Sigmoid colon (tissue), 7 donors: Measurements from ENCODE around the gene CCDC198. TPM values are rescaled to one million over a fixed set of nuclear protein-coding genes. Genes with fewer than 3 reads are reported as not detected.

Source experiments
- DNase-seq: peaks from one replicate; pipeline ENCODE4 v3.0.0-alpha.2; 2019
- H3K27ac ChIP-seq, 4 donors: fragments of 200-600 bp; sonication (generic); one replicate each; pipeline ENCODE4 v1.5.1; 2016 to 2019; ENCODE audit warnings: mild to moderate bottlenecking in 1 of 4
- H3K27me3 ChIP-seq, 3 donors: fragments of 200-600 bp; sonication (generic); one replicate each; pipeline ENCODE4 v1.5.1; 2019; ENCODE audit warnings: mild to moderate bottlenecking in 1 of 3
- H3K36me3 ChIP-seq, 4 donors: fragments of 200-600 bp; sonication (generic); one replicate each; pipeline ENCODE4 v1.5.1; 2016 to 2019
- H3K4me1 ChIP-seq, 4 donors: fragments of 200-600 bp; sonication (generic); one replicate each; pipeline ENCODE4 v1.5.1; 2017 to 2019
- H3K4me3 ChIP-seq, 4 donors: fragments of 200-600 bp; sonication (generic); one replicate each; pipeline ENCODE4 v1.5.1; 2017 to 2019; ENCODE audit warnings: mild to moderate bottlenecking in 2 of 4, moderate library complexity in 1 of 4
- H3K9me3 ChIP-seq, 4 donors: fragments of 200-600 bp in 3 of 4; sonication (generic) in 3 of 4; one replicate each; pipeline versions ENCODE4 v1.5.1 to v1.6.1; 2013 to 2019
- EP300 ChIP-seq, 4 donors: sonication (generic); formaldehyde crosslinking; IDR thresholded peaks; one replicate each; pipeline ENCODE4 v1.6.1; 2017; ENCODE audit warnings: antibody characterized with exemption in 4 of 4
- POLR2A ChIP-seq, 2 donors: fragments of 450-650 bp; IDR thresholded peaks; one replicate each; pipeline ENCODE4 v1.6.1; 2016; ENCODE audit warnings: antibody characterized with exemption in 2 of 2, mild to moderate bottlenecking in 2 of 2, moderate library complexity in 2 of 2
- POLR2AphosphoS5 ChIP-seq, 4 donors: sonication (generic); formaldehyde crosslinking; IDR thresholded peaks; one replicate each; pipeline ENCODE4 v1.6.1; 2017; ENCODE audit warnings: antibody characterized with exemption in 4 of 4
- WGBS, 2 donors: extraction: QIAGEN DNeasy Blood & Tissue Kit; methylation state at CpG; one replicate each; pipeline ENCODE4 v1.1.7; 2013; 5-methylcytosine and 5-hydroxymethylcytosine counted together
- intact Hi-C: fragments of 100-400 bp; cut with DNase I; formaldehyde crosslinking; loops from one replicate; pipeline ENCODE4 v1.15.1; 2023
- polyA plus RNA-seq, 3 donors: library from polyadenylated mRNA; stranded (reverse); fragments of 200-250 nt; gene quantifications; one replicate each; pipeline ENCODE4 v1.2.3, GENCODE V29; 2013
- total RNA-seq, 4 donors: library from RNA; depleted of rRNA; stranded (reverse); fragments of >200 nt; gene quantifications; one replicate each; pipeline ENCODE4 v1.1.0, GENCODE V29; 2016
- TF ChIP-seq, protein P1 (sequence below), 4 experiments: fragments of 450-650 bp in 3 of 4; fragments of 200-600 bp in 1 of 4; IDR thresholded peaks; one replicate each; pipeline ENCODE4 v1.5.1; 2016 to 2019; ENCODE audit warnings: antibody characterized with exemption in 4 of 4, mild to moderate bottlenecking in 3 of 4, moderate library complexity in 2 of 4
- donor health status: healthy with polysubstance abuse.
- donor health status: Bipolar disorder and iron deficiency.
- donor health status: healthy.

CCDC198 gene
- total and polyA plus RNA-seq, 7 donors, result not detected

DNA sequence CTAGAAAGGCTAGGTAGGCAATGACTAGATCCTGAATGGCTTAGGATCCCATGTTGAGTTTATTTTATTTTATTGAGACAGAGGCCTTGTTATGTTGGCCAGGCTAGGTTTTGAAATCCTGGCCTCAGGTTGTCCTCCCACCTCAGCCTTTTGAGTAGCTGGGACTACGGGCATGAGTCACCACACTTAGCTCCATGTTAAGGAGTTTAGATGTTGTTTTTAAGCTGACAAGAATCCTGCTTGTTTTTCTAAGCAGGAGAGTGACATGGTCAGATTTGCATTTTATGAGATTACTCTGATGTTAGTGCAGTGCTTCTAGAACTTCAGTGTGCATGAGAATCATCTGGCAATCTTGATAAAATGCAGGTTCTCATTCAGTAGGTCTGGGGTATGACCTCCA is 14.5 kb downstream of the CCDC198 start:
- Histone ChIP-seq H3K36me3 (no peaks in the 10 kb centered on the region), H3K9me3 (no peaks in the 10 kb centered on the region), H3K27ac (no peak overlapping the region), H3K27me3 (no peaks in the 10 kb centered on the region), H3K4me1 (no peaks in the 10 kb centered on the region), H3K4me3 (no peak overlapping the region)
- intact Hi-C loops, result no loop called here
- no peak for TF ChIP-seq POLR2A (IDR thresholded peaks at IDR 0.05)
- no peak for TF ChIP-seq EP300 (IDR thresholded peaks at IDR 0.05)
- TF ChIP-seq, protein P1, sequence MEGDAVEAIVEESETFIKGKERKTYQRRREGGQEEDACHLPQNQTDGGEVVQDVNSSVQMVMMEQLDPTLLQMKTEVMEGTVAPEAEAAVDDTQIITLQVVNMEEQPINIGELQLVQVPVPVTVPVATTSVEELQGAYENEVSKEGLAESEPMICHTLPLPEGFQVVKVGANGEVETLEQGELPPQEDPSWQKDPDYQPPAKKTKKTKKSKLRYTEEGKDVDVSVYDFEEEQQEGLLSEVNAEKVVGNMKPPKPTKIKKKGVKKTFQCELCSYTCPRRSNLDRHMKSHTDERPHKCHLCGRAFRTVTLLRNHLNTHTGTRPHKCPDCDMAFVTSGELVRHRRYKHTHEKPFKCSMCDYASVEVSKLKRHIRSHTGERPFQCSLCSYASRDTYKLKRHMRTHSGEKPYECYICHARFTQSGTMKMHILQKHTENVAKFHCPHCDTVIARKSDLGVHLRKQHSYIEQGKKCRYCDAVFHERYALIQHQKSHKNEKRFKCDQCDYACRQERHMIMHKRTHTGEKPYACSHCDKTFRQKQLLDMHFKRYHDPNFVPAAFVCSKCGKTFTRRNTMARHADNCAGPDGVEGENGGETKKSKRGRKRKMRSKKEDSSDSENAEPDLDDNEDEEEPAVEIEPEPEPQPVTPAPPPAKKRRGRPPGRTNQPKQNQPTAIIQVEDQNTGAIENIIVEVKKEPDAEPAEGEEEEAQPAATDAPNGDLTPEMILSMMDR (IDR thresholded peaks at IDR 0.05), result no peak
- WGBS, 2 donors, result 84 to 88% methylated on average over 1 of the region's 1 CpG
- no peak for DNase-seq

DNA sequence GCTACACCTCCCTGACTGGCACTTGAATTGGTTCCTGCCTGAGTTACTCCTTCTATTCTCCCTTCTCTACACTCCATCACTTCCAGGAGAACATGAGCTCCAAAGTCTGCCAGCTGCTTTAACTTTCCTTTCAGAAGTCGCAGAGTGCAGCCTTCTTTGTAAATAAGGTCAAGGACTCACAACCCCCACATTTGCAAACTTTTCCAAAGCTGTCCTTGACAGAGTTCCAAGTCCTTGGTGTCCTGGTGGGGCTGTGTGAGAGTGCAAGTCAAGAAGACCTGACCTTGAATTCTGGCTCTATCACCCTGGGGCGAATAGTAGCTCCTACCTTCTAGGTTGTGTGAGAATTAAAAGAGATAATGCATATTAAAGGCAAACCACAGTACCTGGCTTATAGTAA is 15.6 kb downstream of the CCDC198 start:
- TF ChIP-seq, protein P1 (IDR thresholded peaks at IDR 0.05), result no peak
- no peak for TF ChIP-seq EP300 (IDR thresholded peaks at IDR 0.05)
- no peak for TF ChIP-seq POLR2A (IDR thresholded peaks at IDR 0.05)
- no peak for TF ChIP-seq POLR2AphosphoS5 (IDR thresholded peaks at IDR 0.05)
- Histone ChIP-seq H3K27me3 (no peaks in the 10 kb centered on the region), H3K9me3 (no peaks in the 10 kb centered on the region), H3K4me3 (no peak overlapping the region), H3K4me1 (no peaks in the 10 kb centered on the region), H3K36me3 (no peaks in the 10 kb centered on the region), H3K27ac (no peak overlapping the region)
- 39 to 66% methylated on average over 2 of the region's 2 CpGs for WGBS, 2 donors
- intact Hi-C loops, result no loop called here
- DNase-seq, result no peak

DNA sequence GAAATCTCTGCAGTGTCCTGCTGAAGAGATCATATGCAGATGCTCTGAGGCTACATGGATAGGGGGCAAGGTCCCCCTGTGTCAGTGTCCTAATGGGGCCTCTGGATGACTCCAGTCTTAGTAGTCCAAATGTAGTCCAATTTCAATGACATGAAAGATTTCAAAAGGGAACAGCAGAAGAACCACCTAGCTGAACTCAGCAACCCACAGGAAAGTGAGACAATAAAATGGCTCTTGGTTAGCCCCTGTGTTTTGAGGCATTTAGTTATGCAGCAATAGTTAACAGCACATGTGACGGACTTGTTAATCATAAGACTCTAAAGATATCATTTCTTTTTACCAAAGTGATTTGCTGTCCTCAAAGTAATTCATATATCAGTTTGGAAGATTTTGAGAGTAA is 22.7 kb downstream of the CCDC198 start:
- no peak for DNase-seq
- 94 to 97% methylated on average over 1 of the region's 1 CpG for WGBS, 2 donors

DNA sequence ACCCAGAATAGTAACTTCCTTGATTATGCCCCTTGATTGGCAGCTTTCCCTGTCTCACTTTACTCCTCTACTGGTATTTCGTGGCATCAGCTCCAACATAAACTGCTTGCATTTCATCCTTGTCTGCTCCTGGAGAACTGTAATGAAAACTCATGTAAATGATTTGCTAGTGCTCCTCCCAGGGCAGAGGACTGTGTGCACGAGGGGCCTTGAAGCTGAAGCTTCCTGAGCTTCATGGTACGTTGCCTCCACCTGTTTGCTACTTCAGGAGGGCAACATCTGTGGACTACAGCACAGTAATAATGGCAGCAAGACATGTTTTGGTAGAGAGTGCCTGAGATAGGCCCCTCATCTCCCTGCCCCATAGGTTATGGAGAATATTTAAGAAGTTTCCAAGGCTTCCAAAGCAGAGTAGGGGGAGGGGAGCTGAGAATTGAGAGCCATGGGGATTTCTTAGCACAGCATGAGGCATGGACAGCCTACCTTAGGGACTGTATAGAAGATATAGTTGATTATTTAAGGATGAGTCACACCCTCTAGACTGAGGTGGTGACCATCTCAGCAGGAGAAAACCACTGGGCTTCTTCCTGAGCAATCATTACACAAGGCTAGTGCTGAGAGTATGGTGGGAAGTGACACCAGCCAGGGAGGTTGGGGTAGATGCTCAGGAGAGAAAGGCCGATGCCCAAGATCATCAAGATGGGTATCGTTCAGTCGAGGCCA is 29.5 kb downstream of the CCDC198 start:
- H3K36me3 ChIP-seq, result no peaks in the 10 kb centered on the region
- H3K4me1 ChIP-seq, result no peaks in the 10 kb centered on the region
- no peaks in the 10 kb centered on the region for H3K27me3 ChIP-seq
- H3K27ac ChIP-seq, result no peak overlapping the region
- no peak for TF ChIP-seq EP300 (IDR thresholded peaks at IDR 0.05)
- TF ChIP-seq POLR2A (IDR thresholded peaks at IDR 0.05), result no peak
- TF ChIP-seq POLR2AphosphoS5 (IDR thresholded peaks at IDR 0.05), result no peak
- TF ChIP-seq, protein P1 (IDR thresholded peaks at IDR 0.05), result no peak
- no peak for DNase-seq
- no peaks in the 10 kb centered on the region for H3K9me3 ChIP-seq
- 73 to 76% methylated on average over 6 of the region's 6 CpGs for WGBS, 2 donors
- no peak overlapping the region for H3K4me3 ChIP-seq
- intact Hi-C loops, result no loop called here

More for the DNA sequence above, 22.7 kb downstream of the CCDC198 start:
- Histone ChIP-seq H3K4me3 (no peak overlapping the region), H3K4me1 (no peaks in the 10 kb centered on the region), H3K9me3 (no peaks in the 10 kb centered on the region), H3K27me3 (no peaks in the 10 kb centered on the region), H3K27ac (no peak overlapping the region), H3K36me3 (no peaks in the 10 kb centered on the region)
- intact Hi-C loops, result no loop called here
- no peak for TF ChIP-seq POLR2AphosphoS5 (IDR thresholded peaks at IDR 0.05)
- TF ChIP-seq, protein P1 (IDR thresholded peaks at IDR 0.05), result no peak
- no peak for TF ChIP-seq EP300 (IDR thresholded peaks at IDR 0.05)
- no peak for TF ChIP-seq POLR2A (IDR thresholded peaks at IDR 0.05)

DNA sequence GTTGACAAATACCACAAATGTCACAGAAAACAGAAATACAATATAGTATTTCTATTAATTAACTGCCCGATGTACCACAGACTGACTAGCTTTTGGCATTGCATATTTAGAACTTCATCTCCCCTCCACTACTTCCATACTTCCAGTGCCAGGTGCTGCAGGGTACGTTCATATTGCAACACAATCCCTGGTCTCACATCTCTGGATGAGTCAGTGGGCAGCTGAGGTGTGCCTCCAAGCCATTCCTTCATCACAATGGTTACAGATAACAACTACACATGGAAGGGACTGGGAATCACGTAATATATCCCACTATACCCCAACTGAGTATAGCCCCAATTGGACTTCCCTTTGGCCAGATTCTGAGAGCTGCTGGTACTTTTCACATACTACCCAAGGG is 31.1 kb downstream of the CCDC198 start:
- intact Hi-C loops, result no loop called here
- no peak for DNase-seq
- Histone ChIP-seq H3K27me3 (no peaks in the 10 kb centered on the region), H3K4me1 (no peaks in the 10 kb centered on the region), H3K9me3 (no peaks in the 10 kb centered on the region), H3K4me3 (no peak overlapping the region), H3K27ac (no peak overlapping the region), H3K36me3 (no peaks in the 10 kb centered on the region)
- WGBS, 2 donors, result 92 to 93% methylated on average over 3 of the region's 3 CpGs
- TF ChIP-seq, protein P1 (IDR thresholded peaks at IDR 0.05), result no peak
